ENCODE results near the gene CHRNB4.
A peak's percentile ranks its signal among the peaks of the same experiment; 100 is the strongest.

The CHRNB4 gene

DNA sequence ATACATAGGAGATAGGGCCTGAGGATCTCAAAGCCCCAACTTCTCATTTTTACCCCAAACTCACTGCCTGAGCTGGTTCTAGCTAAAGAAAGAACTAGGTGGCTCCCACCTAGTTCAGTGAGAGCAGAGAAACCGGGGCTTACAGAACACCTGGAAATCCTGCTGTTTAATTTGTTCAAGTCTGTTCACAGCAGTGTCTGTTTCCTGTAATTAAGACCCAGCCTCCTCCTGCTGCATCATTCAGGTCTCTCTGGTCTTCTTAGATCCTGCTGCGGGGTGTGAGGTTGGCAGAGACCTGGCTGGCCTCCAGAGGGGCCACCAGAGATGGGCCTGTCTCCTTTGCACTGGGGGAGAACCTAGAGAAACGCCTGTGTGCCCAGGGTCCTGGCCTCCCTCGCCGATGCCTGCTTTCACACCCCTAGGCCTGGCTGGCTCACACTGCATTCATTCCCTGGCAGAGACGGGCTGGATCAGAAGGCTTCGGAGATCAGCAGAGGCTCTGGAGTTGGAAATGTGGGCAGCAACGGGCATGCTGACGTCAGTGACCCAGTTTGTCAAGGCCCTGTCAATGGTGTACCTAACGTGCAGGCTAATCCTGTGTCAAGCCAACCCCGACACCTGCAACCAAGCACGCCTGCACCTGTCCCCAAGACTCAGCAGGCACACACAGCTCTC lies 15.3 kb downstream of the CHRNB4 start:
- Histone ChIP-seq H3K27me3 (ENCODE audit: control insufficient read depth, insufficient read depth, low read length) (peaks cover 2% of the 10 kb centered on the region), H3K4me1 (ENCODE audit: control insufficient read depth, insufficient read depth, low read length) (no peaks in the 10 kb centered on the region), H3K9ac (ENCODE audit: low read length) (no peak overlapping the region), H3K4me3 (ENCODE audit: low read length) (no peak overlapping the region), H3K36me3 (ENCODE audit: control insufficient read depth, insufficient read depth, low read length) (no peaks in the 10 kb centered on the region), H3K27ac (ENCODE audit: low read depth, low read length) (no peak overlapping the region)

DNA sequence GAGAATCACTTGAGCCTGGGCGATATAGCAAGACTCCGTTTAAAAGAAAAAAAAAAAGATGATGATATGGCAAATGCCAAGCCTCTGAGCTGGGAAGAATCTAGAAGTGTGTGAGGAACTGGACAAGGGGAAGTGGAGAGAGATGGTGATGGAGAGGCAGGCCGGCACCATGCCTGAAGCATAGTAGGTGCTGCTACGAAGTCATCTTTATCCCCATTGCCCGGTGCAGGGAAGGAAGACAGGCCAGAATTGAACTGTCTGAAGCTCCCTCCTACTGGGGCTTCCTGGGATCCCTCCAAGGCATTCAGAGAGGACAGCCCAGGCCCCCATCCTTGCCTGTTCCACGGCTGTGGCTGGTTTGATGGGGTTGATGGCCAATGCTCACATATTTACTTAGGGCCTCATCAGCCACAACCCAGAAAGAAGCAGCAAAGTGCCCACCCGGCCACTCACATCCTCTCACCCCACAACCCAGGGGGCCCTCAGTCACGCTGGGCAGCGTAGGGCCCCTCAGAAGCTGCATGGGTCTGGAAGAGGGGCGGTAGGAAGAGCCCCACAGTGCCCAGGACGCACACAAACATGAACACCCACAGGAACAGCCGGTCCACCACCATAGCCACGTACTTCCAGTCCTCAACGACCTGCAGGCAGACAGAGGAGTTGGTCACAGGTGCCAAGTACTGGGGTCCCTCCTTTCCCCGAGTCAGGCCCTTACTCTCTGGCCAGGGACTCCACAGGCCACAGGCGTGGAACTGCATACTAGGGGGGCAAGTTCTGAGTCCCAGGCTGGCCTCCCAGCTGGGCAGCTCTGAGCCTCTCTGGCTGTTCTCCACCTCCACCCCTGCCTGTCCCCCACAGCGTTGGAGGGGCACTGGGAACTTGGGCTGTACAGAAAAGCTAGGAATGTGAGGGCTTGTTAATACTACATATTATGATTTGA lies 16.1 kb downstream of the CHRNB4 start:
- no peak overlapping the region for H3K9ac ChIP-seq (ENCODE audit: low read length)
- H3K4me1 ChIP-seq (ENCODE audit: control insufficient read depth, insufficient read depth, low read length), result no peaks in the 10 kb centered on the region
- no peak overlapping the region for H3K27ac ChIP-seq (ENCODE audit: low read depth, low read length)

DNA sequence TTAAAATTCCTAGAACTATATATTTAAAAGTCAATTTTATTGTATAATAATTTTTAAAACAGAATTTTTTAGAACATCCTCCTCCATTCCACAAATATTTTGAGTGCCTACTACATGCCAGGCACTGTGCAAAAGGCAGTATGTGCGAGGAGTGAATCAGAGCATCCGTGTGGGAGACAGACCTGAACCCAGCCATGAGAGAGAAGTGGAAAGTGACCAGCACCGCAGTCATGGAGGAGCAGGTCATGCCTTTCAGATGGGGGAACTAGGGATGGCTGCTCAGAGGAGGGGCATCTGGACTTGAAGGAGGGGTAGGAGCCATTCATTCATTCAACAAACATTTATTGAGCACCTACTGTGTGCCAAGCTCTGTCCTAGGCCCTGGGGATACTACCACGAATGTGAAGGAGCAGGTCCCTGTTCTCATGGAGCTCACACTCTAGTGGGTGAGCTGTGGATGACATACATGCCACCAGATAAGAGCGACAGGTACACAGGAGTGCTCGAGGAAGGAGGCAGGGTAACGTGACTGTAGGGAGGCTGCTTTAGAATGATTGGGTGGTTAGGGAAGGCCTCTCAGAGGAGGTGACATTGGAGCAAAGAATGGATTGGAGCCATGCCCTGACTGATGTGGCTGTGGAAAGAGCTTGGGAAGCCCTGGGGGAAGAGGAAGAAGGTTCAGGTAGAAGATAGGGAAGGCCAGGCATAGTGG lies 17.1 kb downstream of the CHRNB4 start:
- H3K4me3 ChIP-seq (ENCODE audit: low read length), result no peak overlapping the region

More for the DNA sequence above, 16.1 kb downstream of the CHRNB4 start:
- H3K36me3 ChIP-seq (ENCODE audit: control insufficient read depth, insufficient read depth, low read length), result no peaks in the 10 kb centered on the region
- peaks cover 2% of the 10 kb centered on the region for H3K27me3 ChIP-seq (ENCODE audit: control insufficient read depth, insufficient read depth, low read length)
- no peak overlapping the region for H3K4me3 ChIP-seq (ENCODE audit: low read length)

DNA sequence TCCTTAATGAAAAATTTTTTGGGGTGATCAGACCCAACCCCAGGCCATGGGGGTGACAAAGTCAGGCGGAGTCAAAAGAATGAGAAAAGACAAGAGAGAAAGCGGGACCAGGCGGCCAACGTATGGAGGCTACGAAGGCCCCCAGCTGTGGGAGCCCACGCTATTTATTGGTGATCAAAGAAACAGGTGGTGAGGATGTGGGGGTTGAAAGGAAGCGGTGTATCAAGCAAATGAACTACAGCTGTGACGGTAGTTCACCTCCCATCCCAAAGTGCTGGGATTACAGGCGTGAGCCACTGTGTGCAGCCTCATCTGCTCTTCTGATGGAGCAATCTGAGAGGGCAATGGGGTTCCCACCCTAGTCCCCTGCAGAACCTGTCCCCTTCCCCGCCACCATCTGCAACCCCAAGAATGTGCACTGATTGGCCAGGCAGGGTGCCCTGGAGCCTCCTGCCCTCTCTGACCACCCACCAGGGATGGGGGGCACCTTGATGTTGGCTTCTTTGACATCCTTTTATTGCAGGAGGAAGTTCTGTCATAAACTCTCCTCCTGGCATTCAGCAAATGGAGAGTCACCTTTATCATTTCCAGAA lies 19.1 kb downstream of the CHRNB4 start:
- Histone ChIP-seq H3K27me3 (ENCODE audit: control insufficient read depth, insufficient read depth, low read length) (peaks cover 7% of the 10 kb centered on the region), H3K27ac (ENCODE audit: low read depth, low read length) (no peak overlapping the region), H3K36me3 (ENCODE audit: control insufficient read depth, insufficient read depth, low read length) (no peaks in the 10 kb centered on the region), H3K4me1 (ENCODE audit: control insufficient read depth, insufficient read depth, low read length) (peaks cover 15% of the 10 kb centered on the region), H3K4me3 (ENCODE audit: low read length) (no peak overlapping the region), H3K9ac (ENCODE audit: low read length) (no peak overlapping the region)

More for the DNA sequence above, 17.1 kb downstream of the CHRNB4 start:
- H3K27me3 ChIP-seq (ENCODE audit: control insufficient read depth, insufficient read depth, low read length), result peaks cover 7% of the 10 kb centered on the region
- H3K4me1 ChIP-seq (ENCODE audit: control insufficient read depth, insufficient read depth, low read length), result peaks cover 9% of the 10 kb centered on the region
- H3K9ac ChIP-seq (ENCODE audit: low read length), result no peak overlapping the region
- no peak overlapping the region for H3K27ac ChIP-seq (ENCODE audit: low read depth, low read length)
- H3K36me3 ChIP-seq (ENCODE audit: control insufficient read depth, insufficient read depth, low read length), result no peaks in the 10 kb centered on the region

DNA sequence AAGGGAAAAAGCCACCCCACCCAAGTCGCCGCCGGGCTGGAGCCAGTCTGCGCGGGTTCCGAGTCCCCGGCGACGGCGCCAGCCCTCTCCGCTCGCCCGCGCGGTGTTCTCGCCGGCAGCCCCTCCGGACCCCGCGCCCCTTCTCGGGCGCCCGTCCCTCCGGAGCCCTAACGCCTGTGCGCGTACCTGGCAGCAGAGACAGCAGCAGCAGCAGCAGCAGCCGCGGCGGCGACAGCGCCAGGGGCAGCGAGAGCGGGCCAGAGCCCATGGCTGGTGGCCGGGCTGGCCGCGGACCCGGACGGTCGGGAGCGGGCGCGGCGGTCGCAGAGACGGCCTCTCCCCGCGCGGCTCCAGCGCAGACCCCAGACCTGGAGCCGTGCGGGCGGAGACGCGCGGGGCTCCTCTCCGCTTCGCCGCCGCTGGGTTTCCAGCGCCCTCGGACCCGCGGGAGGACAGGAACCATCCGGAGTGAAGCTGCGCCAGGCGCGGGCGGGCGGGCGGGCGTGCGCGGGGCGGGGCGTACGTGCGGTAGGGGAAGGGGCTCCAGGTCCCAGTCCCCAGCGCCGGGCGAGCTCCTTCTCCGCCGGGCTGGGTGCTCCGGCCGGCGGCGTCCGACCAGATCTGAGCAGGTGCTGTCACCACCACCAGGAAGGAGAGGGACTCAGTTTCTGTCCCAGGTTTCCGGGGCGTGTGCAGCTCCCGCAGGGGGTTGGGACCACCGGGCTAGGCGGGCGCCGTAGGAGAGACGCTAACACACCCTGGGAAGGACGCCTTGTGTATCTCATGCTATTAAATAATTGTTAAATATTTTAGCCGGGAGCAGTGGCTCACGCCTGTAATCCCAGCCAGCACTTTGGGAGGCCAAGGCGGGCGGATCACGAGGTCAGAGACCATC lies 20.2 kb downstream of the CHRNB4 start, which contains the start of gene CHRNA3:
Gene CHRNA3 (minus strand): TSS at position 470 of the 895 bp plus-strand sequence. CDS start 202 bp downstream, at position 268.
- Histone ChIP-seq H3K27me3 (ENCODE audit: control insufficient read depth, insufficient read depth, low read length) (peaks cover 7% of the 10 kb centered on the region), H3K9ac (ENCODE audit: low read length) (no peak within 1 kb of the TSS), H3K4me3 (ENCODE audit: low read length) (peak within 1 kb of the TSS; percentile 51), H3K4me1 (ENCODE audit: control insufficient read depth, insufficient read depth, low read length) (peaks cover 15% of the 10 kb centered on the region), H3K27ac (ENCODE audit: low read depth, low read length) (peak within 1 kb of the TSS; percentile 18), H3K36me3 (ENCODE audit: control insufficient read depth, insufficient read depth, low read length) (no peaks in the 10 kb centered on the region)

DNA sequence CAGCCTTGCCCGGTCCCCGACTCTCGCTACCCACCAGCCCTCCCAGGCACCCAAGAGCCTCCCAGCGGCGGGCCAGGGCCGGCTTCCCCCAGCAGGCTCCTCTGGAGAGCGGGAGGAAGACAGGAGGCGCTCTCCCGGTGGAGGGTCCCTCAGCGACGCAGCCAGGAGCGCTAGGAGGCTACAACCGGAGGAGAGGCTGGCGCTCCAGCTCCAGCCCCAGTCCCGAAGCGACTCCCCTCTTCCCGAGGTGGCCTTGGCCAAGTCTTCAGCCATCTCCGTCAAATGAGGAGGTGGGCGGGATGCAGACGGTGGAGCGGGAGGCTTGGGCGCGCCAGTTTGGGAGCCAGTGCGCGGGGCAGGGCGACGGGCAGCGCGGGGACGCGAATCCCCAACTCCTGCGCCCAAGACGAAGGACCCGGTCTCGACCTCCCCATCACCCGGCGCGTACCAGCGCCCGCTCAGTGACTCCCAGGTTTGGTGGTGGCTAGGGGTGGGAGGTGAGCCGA lies 20.9 kb downstream of the CHRNB4 start:
- H3K27me3 ChIP-seq (ENCODE audit: control insufficient read depth, insufficient read depth, low read length), result peaks cover 7% of the 10 kb centered on the region
- no peak overlapping the region for H3K9ac ChIP-seq (ENCODE audit: low read length)
- H3K4me1 ChIP-seq (ENCODE audit: control insufficient read depth, insufficient read depth, low read length), result peaks cover 15% of the 10 kb centered on the region
- no peaks in the 10 kb centered on the region for H3K36me3 ChIP-seq (ENCODE audit: control insufficient read depth, insufficient read depth, low read length)
- peak overlapping the region; percentile 51 for H3K4me3 ChIP-seq (ENCODE audit: low read length)
- H3K27ac ChIP-seq (ENCODE audit: low read depth, low read length), result peak overlapping the region; percentile 18

DNA sequence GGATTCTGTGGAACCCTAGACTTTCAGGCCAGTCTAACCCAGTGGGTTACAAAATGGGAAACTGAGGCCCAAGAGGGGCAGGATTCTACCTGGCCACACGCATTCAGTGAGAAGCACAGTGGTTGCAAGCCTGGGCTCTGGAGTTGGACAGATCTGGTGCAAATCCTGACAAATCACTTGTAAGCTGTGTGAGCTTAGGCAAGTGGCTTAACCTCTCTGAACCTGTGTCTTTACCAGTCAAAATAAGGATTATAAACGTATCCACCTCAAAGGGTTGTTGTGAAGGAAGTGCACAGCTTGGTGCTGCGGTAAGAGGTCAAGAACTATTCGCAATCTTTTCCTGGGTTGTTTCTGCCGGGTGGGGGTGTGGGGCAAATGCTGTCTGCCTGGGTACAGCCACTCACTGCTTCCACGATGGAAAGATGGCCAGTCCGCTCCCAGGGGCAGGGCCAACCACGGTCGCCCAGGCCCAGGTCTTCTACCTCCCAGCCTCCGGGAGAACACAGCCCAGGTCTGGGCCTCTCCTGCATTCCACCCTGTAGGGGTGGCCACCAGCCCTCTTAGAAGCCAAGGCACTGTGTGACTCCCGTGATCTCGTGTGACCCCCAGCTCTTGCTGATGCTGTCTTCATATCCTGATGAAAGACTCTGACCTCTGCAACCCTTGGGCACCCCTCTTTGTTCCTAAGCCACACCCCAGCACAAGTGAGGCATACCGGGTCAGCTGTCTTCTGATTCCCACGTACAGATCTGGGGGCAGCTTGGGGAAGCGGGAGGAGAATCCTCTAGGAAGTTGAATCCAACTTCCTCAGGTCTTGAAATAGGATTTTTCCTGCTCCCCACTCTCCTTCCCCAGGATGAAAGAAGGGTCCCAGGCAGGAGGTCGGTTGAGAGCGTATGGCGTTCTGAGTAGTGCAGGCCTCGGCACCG lies 21.7 kb downstream of the CHRNB4 start:
- peak overlapping the region; percentile 51 for H3K4me3 ChIP-seq (ENCODE audit: low read length)
- H3K36me3 ChIP-seq (ENCODE audit: control insufficient read depth, insufficient read depth, low read length), result no peaks in the 10 kb centered on the region
- H3K27ac ChIP-seq (ENCODE audit: low read depth, low read length), result peak overlapping the region; percentile 55
- no peak overlapping the region for H3K9ac ChIP-seq (ENCODE audit: low read length)
- peaks cover 5% of the 10 kb centered on the region for H3K27me3 ChIP-seq (ENCODE audit: control insufficient read depth, insufficient read depth, low read length)
- peaks cover 15% of the 10 kb centered on the region for H3K4me1 ChIP-seq (ENCODE audit: control insufficient read depth, insufficient read depth, low read length)

DNA sequence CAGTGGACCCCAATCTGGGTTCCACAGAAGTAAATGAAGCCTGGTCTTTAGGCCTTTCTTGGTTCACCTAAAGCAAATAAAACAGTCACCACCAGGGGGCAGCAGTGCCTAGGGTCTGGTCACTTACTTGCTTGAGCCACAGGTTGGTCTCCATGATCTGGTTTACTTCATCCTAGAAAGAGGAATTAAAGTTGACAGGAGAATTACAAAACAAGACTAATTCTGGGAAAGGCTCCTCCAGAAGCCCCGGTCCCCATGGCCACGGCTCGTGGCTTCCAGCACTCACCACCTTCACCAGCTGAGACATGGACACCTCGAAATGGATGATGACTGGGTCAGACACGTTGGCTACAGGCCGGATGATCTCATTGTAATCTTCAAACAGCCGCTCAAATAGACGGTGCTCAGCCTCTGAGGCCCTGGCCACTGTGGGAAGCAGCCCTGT lies 22.5 kb downstream of the CHRNB4 start:
- Histone ChIP-seq H3K4me1 (ENCODE audit: control insufficient read depth, insufficient read depth, low read length) (peaks cover 15% of the 10 kb centered on the region), H3K27ac (ENCODE audit: low read depth, low read length) (peak overlapping the region; percentile 55), H3K27me3 (ENCODE audit: control insufficient read depth, insufficient read depth, low read length) (peaks cover 5% of the 10 kb centered on the region), H3K36me3 (ENCODE audit: control insufficient read depth, insufficient read depth, low read length) (no peaks in the 10 kb centered on the region), H3K4me3 (ENCODE audit: low read length) (no peak overlapping the region), H3K9ac (ENCODE audit: low read length) (no peak overlapping the region)

DNA sequence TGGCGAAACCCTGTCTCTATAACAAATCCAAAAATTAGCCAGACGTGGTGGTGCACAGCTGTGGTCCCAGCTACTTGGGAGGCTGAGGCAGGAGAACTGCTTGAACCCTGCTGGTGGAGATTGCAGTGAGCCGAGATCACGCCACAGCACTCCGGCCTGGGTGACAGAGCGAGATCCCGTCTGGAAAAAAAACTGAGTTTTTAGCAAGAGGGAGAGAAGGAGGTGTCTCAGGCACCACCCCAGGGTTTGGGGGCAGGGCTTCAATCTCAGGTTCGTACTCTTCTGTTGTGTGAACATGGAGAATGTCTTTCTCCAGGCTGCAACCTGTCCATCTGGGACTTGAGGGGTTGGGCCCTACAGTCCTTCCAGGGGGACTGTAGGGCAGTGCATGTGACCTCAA lies 22.9 kb downstream of the CHRNB4 start:
- Histone ChIP-seq H3K27ac (ENCODE audit: low read depth, low read length) (no peak overlapping the region), H3K27me3 (ENCODE audit: control insufficient read depth, insufficient read depth, low read length) (peaks cover 5% of the 10 kb centered on the region), H3K4me1 (ENCODE audit: control insufficient read depth, insufficient read depth, low read length) (peaks cover 15% of the 10 kb centered on the region), H3K36me3 (ENCODE audit: control insufficient read depth, insufficient read depth, low read length) (no peaks in the 10 kb centered on the region), H3K9ac (ENCODE audit: low read length) (no peak overlapping the region), H3K4me3 (ENCODE audit: low read length) (no peak overlapping the region)

DNA sequence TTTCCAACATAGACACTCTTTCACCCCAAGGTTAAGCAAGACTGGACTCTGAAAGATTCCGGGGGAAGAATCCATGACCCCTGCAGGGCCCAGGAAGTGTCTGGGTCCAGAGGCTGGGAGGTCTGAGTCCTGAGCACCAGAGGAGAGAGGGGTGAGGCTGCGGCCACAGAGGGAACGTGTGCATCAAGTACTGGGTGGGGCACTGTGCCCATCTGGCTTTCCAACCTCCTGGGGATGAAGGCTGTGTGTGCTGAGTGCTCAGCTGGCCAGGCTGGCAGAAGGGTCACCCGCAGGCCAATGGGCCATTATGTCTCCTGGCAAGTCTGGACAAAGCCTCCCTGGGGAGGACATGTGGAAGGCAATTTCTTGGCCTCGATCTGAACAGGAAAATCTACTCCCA lies 23.5 kb downstream of the CHRNB4 start:
- no peak overlapping the region for H3K9ac ChIP-seq (ENCODE audit: low read length)
- peaks cover 15% of the 10 kb centered on the region for H3K4me1 ChIP-seq (ENCODE audit: control insufficient read depth, insufficient read depth, low read length)
- H3K27ac ChIP-seq (ENCODE audit: low read depth, low read length), result no peak overlapping the region
- H3K4me3 ChIP-seq (ENCODE audit: low read length), result no peak overlapping the region
- no peaks in the 10 kb centered on the region for H3K36me3 ChIP-seq (ENCODE audit: control insufficient read depth, insufficient read depth, low read length)
- peaks cover 5% of the 10 kb centered on the region for H3K27me3 ChIP-seq (ENCODE audit: control insufficient read depth, insufficient read depth, low read length)

Data from rectal smooth muscle tissue (tissue), 1 donor.